Stimulated activated CD4-positive, alpha-beta T cell treated with anti-CD3 and anti-CD28 coated beads, Interleukin-15, amount 100 ng/mL, for 48 hours (primary cell): ENCODE measurements around the gene ZNF652.

Source experiments
- DNase-seq, 2 donors: peaks; one replicate each; pipeline ENCODE4 v3.0.0-alpha.2; 2020; ENCODE audit warnings: low read depth in 2 of 2

Gene ZNF652

GRCh38 chr17:49358641-49359247, 3.3 kb downstream of the ZNF652 start:
- no peak for DNase-seq

- DNase-seq: no peak
These were observed 4.5 kb downstream of the ZNF652 start for GRCh38 chr17:49357516-49357915.

GRCh38 chr17:49356320-49356719, 5.7 kb downstream of the ZNF652 start:
- DNase-seq: no peak

- DNase-seq: no peak
These were observed 8.4 kb downstream of the ZNF652 start for GRCh38 chr17:49353607-49354006.

GRCh38 chr17:49352587-49353154, 9.4 kb downstream of the ZNF652 start:
- DNase-seq: no peak

GRCh38 chr17:49351572-49352140, 10.4 kb downstream of the ZNF652 start:
- no peak for DNase-seq

- no peak for DNase-seq
These were observed 12.5 kb downstream of the ZNF652 start for GRCh38 chr17:49349541-49349940.

GRCh38 chr17:49344914-49345313, 17.1 kb downstream of the ZNF652 start:
- no peak for DNase-seq

- DNase-seq: no peak
These were observed 18.8 kb downstream of the ZNF652 start for GRCh38 chr17:49343273-49343672.

GRCh38 chr17:49342575-49342936, 19.5 kb downstream of the ZNF652 start:
- no peak for DNase-seq

- DNase-seq: no peak
These were observed 20.7 kb downstream of the ZNF652 start for GRCh38 chr17:49341356-49341755.

GRCh38 chr17:49339354-49339753, 22.7 kb downstream of the ZNF652 start:
- DNase-seq: no peak

GRCh38 chr17:49338883-49339282, 23.2 kb downstream of the ZNF652 start:
- DNase-seq: no peak

GRCh38 chr17:49337884-49338283, 24.2 kb downstream of the ZNF652 start:
- no peak for DNase-seq

GRCh38 chr17:49334744-49335512, 27.1 kb downstream of the ZNF652 start:
- DNase-seq: no peak

- no peak for DNase-seq
These were observed 28.2 kb downstream of the ZNF652 start for GRCh38 chr17:49333804-49334203.

- no peak for DNase-seq
These were observed 33.9 kb downstream of the ZNF652 start for GRCh38 chr17:49327835-49328784.

GRCh38 chr17:49325980-49326379, 36.1 kb downstream of the ZNF652 start:
- DNase-seq: no peak

- DNase-seq: no peak
These were observed 43.5 kb downstream of the ZNF652 start for GRCh38 chr17:49318435-49318965.

- DNase-seq: no peak
These were observed 45.0 kb downstream of the ZNF652 start for GRCh38 chr17:49316889-49317675.

- no peak for DNase-seq
These were observed 45.8 kb downstream of the ZNF652 start for GRCh38 chr17:49316258-49316570.
